ENCODE measurements around the gene DDOST.
"Not testable (repeated sequence)": the region's sequence is repeated elsewhere in the genome, so short reads cannot be mapped to it uniquely, and the experiment has no call there.

The DDOST gene

GRCh38 chr1:20615946-20616846 is 45.0 kb downstream of the DDOST start:
- DNase-seq (ENCODE audit: low read depth in 2 of 2), result peak in 1 of 2 donors; percentile 26
- TF ChIP-seq CTCF (IDR thresholded peaks at IDR 0.05; ENCODE audit: low read depth, low read length), result no peak
- no peak overlapping the region for H3K4me3 ChIP-seq (replicated peaks in 1 of 2; ENCODE audit: low read depth in 2 of 2, low read length in 2 of 2)

DNA sequence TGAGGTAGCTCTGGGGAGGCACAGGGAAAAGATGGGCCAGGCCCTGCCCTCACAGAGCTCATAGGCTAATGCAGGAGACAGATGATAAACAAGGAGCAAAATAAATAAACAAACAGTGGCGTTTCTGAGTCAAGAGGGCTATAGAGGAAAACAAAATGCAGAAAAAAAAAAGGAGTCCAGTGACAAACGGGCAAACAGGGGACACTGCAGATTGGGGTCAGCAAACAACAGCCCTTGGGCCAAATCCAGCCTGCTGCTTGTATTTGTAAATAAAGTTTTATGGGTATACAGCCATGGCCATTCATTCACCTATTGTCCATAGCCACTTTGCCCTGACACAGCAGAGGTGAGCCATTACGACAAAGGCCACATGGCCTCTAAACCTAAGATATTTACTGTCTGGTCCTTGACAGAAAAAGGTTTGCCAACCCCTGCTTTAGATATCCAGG is 47.0 kb downstream of the DDOST start:
- no peak for DNase-seq (ENCODE audit: low read depth in 2 of 2)
- TF ChIP-seq CTCF (IDR thresholded peaks at IDR 0.05; ENCODE audit: low read depth, low read length), result no peak
- H3K4me3 ChIP-seq (replicated peaks in 1 of 2; ENCODE audit: low read depth in 2 of 2, low read length in 2 of 2), result no peak overlapping the region

DNA sequence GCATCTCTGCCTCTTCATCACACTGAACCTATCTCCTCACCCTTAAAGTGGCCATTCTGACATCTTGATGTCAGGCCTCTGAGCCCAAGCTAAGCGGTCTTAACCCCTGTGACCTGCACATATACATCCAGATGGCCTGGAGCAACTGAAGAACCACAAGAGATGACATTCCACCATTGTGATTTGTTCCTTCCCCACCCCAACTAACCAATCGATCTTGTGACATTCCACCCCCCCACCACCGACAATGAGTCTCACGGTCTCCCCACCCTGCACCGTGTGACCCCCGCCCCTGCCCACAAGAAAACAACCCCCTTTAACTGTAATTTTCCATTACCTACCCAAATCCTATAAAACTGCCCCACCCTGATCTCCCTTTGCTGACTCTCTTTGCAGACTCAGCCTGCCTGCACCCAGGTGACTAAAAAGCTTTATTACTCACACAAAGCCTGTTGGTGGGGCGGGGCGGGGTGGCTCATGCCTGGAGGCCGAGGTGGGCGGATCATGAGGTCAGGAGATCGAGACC is 48.9 kb downstream of the DDOST start:
- no peak for DNase-seq (ENCODE audit: low read depth in 2 of 2)
- H3K4me3 ChIP-seq (replicated peaks in 1 of 2; ENCODE audit: low read depth in 2 of 2, low read length in 2 of 2), result no peak overlapping the region
- no peak for TF ChIP-seq CTCF (IDR thresholded peaks at IDR 0.05; ENCODE audit: low read depth, low read length)

- no peak for DNase-seq (ENCODE audit: low read depth in 2 of 2)
- no peak overlapping the region for H3K4me3 ChIP-seq (replicated peaks in 1 of 2; ENCODE audit: low read depth in 2 of 2, low read length in 2 of 2)
- no peak for TF ChIP-seq CTCF (IDR thresholded peaks at IDR 0.05; ENCODE audit: low read depth, low read length)
These were observed 49.5 kb downstream of the DDOST start for GRCh38 chr1:20611652-20612051.

DNA sequence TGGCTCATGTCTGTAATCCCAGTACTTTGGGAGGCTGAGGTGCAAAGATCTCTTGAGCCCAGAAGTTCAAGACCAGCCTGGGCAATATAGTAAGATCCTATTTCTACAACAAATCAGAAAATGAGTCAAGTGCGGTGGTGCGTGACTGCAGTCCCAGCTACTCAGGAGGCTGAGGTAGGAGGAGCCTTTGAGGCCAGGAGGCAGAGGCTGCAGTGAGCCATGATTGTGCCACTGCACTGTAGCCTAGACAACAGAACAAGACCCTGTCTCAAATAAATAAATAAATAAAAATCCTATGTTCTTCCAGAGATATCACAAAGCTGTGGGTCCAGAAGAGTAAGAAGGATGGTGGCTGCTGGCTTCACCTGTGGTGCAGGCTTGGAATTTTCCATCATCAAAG is 50.2 kb downstream of the DDOST start:
- no peak for DNase-seq (ENCODE audit: low read depth in 2 of 2)
- TF ChIP-seq CTCF (IDR thresholded peaks at IDR 0.05; ENCODE audit: low read depth, low read length), result no peak
- H3K4me3 ChIP-seq (replicated peaks in 1 of 2; ENCODE audit: low read depth in 2 of 2, low read length in 2 of 2), result no peak overlapping the region

GRCh38 chr1:20609541-20609940 is 51.6 kb downstream of the DDOST start:
- DNase-seq (ENCODE audit: low read depth in 2 of 2), result no peak
- no peak overlapping the region for H3K4me3 ChIP-seq (replicated peaks in 1 of 2; ENCODE audit: low read depth in 2 of 2, low read length in 2 of 2)
- no peak for TF ChIP-seq CTCF (IDR thresholded peaks at IDR 0.05; ENCODE audit: low read depth, low read length)

- DNase-seq (ENCODE audit: low read depth in 2 of 2), result not testable (repeated sequence)
These were observed 54.2 kb downstream of the DDOST start for GRCh38 chr1:20606801-20607570.

More at GRCh38 chr1:20606801-20607570, 54.2 kb downstream of the DDOST start:
- not testable (repeated sequence) for H3K4me3 ChIP-seq (replicated peaks in 1 of 2; ENCODE audit: low read depth in 2 of 2, low read length in 2 of 2)

All from cardiac fibroblast (primary cell).